Prostate gland (tissue), 2 donors: ENCODE data around the gene TEKT4.

Experiments used
- POLR2A ChIP-seq: fragments of 450-650 bp; IDR thresholded peaks from one replicate; pipeline ENCODE4 v1.6.1; 2016; ENCODE audit warnings: antibody characterized with exemption, mild to moderate bottlenecking
- TF ChIP-seq, protein P1 (sequence below), 4 experiments: fragments of 200-600 bp in 2 of 4; fragments of 450-650 bp in 2 of 4; sonication (generic) in 2 of 4; IDR thresholded peaks; 1 replicate in 3 of 4; 2 replicates in 1 of 4; pipeline ENCODE4 v1.5.1; 2016 to 2019; ENCODE audit warnings: antibody characterized with exemption in 4 of 4, mild to moderate bottlenecking in 2 of 4, moderate library complexity in 2 of 4

DNA sequence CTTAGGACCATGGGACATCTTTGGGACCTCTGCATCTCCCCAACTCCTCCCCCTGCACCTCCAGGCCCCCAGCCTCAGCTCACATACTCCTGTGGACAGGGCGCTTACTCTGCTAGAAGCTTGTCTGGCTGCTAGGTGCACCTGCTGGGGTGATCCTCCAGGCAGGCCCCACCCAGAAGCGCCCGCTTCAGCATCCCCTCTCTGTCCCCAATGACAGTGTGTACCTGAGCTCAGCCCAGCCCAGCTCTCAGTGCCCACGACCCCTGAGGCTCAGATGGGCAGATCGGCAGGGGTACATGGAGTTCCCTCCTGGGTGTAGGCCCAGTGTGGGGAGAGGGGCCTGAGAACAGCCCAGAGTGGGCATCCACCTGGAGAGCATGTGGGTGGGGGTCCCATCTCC, 5.9 kb downstream of the TEKT4 start:
- TF ChIP-seq, protein P1, sequence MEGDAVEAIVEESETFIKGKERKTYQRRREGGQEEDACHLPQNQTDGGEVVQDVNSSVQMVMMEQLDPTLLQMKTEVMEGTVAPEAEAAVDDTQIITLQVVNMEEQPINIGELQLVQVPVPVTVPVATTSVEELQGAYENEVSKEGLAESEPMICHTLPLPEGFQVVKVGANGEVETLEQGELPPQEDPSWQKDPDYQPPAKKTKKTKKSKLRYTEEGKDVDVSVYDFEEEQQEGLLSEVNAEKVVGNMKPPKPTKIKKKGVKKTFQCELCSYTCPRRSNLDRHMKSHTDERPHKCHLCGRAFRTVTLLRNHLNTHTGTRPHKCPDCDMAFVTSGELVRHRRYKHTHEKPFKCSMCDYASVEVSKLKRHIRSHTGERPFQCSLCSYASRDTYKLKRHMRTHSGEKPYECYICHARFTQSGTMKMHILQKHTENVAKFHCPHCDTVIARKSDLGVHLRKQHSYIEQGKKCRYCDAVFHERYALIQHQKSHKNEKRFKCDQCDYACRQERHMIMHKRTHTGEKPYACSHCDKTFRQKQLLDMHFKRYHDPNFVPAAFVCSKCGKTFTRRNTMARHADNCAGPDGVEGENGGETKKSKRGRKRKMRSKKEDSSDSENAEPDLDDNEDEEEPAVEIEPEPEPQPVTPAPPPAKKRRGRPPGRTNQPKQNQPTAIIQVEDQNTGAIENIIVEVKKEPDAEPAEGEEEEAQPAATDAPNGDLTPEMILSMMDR (IDR thresholded peaks at IDR 0.05), result no peak
- TF ChIP-seq POLR2A, result no peak
